ENCODE results near the gene IGSF3.

IGSF3 gene

GRCh38 chr1:116699605-116700004 lies 32.1 kb upstream of the IGSF3 start:
- H3K4me3 ChIP-seq (replicated peaks; ENCODE audit: low read depth, low read length), result no peak overlapping the region
- TF ChIP-seq, protein P1, sequence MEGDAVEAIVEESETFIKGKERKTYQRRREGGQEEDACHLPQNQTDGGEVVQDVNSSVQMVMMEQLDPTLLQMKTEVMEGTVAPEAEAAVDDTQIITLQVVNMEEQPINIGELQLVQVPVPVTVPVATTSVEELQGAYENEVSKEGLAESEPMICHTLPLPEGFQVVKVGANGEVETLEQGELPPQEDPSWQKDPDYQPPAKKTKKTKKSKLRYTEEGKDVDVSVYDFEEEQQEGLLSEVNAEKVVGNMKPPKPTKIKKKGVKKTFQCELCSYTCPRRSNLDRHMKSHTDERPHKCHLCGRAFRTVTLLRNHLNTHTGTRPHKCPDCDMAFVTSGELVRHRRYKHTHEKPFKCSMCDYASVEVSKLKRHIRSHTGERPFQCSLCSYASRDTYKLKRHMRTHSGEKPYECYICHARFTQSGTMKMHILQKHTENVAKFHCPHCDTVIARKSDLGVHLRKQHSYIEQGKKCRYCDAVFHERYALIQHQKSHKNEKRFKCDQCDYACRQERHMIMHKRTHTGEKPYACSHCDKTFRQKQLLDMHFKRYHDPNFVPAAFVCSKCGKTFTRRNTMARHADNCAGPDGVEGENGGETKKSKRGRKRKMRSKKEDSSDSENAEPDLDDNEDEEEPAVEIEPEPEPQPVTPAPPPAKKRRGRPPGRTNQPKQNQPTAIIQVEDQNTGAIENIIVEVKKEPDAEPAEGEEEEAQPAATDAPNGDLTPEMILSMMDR (IDR thresholded peaks at IDR 0.05; ENCODE audit: low read depth, low read length, missing control alignments), result no peak
- no peak for DNase-seq (ENCODE audit: extremely low read depth, low read depth)

- DNase-seq (ENCODE audit: extremely low read depth, low read depth), result no peak
- H3K4me3 ChIP-seq (replicated peaks; ENCODE audit: low read depth, low read length), result no peak overlapping the region
- TF ChIP-seq, protein P1 (IDR thresholded peaks at IDR 0.05; ENCODE audit: low read depth, low read length, missing control alignments), result no peak
Observed at GRCh38 chr1:116698244-116698595, 30.7 kb upstream of the IGSF3 start.

DNA sequence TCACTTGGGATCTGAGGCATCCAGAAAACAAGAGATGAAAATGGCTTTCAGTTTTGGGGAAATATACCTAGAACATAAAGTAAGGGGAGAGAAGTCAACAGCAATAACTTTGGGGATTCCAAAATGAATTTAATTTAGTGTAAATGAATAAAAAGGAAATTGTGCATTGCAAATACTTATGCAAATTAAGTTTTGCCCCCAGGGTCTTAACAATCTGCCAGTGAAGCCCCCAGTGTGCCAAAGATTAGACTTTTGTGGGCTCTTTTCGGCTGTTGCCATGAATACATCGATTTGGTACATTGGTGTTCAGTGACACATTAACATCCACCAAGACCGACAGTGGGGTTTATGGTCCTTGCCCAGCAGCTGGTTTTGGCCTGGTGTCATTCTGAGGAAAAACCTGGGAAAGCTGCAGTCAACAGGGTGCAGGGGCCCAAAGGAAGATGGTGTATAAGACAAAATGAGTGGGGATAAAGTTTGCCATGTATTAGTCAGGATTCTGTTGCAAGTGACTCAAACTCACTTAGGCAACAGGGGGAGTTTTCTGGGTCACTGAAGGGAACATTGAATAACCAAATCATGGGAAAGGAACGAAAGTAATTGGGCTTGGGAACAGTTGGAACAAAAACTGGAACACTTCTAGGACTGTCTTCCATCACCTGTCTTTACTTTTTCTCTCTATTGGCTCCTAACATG lies 30.2 kb upstream of the IGSF3 start:
- TF ChIP-seq, protein P1 (IDR thresholded peaks at IDR 0.05; ENCODE audit: low read depth, low read length, missing control alignments), result no peak
- no peak for DNase-seq (ENCODE audit: extremely low read depth, low read depth)
- no peak overlapping the region for H3K4me3 ChIP-seq (replicated peaks; ENCODE audit: low read depth, low read length)

- DNase-seq (ENCODE audit: extremely low read depth, low read depth), result no peak
- H3K4me3 ChIP-seq (replicated peaks; ENCODE audit: low read depth, low read length), result no peak overlapping the region
- TF ChIP-seq, protein P1 (IDR thresholded peaks at IDR 0.05; ENCODE audit: low read depth, low read length, missing control alignments), result no peak
Observed at GRCh38 chr1:116694524-116694923, 27.0 kb upstream of the IGSF3 start.

GRCh38 chr1:116693759-116694480 lies 26.4 kb upstream of the IGSF3 start:
- DNase-seq (ENCODE audit: extremely low read depth, low read depth), result peak; percentile 46
- TF ChIP-seq, protein P1 (IDR thresholded peaks at IDR 0.05; ENCODE audit: low read depth, low read length, missing control alignments), result no peak
- H3K4me3 ChIP-seq (replicated peaks; ENCODE audit: low read depth, low read length), result no peak overlapping the region

DNA sequence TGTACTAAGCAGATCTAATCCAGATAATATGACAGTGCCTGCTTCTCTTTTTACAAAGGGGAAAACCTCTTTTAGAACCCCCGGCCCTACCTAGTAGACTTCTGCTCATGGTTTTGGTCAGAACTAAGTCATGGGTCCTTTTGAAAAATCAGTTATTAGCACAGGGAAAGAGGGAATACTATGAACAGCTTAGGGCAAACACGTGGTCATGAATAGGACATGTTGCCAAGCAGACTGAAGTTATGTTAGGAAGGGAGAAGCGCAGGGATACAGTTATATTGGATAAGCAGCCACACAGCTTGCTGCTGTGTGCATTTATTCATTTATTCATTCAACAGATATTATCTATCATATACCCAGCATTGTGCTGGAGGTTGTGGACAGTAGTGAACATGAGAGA lies 25.3 kb upstream of the IGSF3 start:
- H3K4me3 ChIP-seq (replicated peaks; ENCODE audit: low read depth, low read length), result no peak overlapping the region
- no peak for DNase-seq (ENCODE audit: extremely low read depth, low read depth)
- TF ChIP-seq, protein P1 (IDR thresholded peaks at IDR 0.05; ENCODE audit: low read depth, low read length, missing control alignments), result no peak
